Activated CD4-positive, alpha-beta T cell treated with anti-CD3 and anti-CD28 coated beads for 48 hours (primary cell): ENCODE data around the gene RNF213.

Experiments
- DNase-seq: peaks from one replicate; pipeline ENCODE4 v3.0.0-alpha.2; 2020

Gene RNF213

GRCh38 chr17:80253631-80254395 is 6.8 kb upstream of the RNF213 start:
- no peak for DNase-seq

GRCh38 chr17:80254396-80255251 is 6.0 kb upstream of the RNF213 start:
- DNase-seq: peak; percentile 79

DNA sequence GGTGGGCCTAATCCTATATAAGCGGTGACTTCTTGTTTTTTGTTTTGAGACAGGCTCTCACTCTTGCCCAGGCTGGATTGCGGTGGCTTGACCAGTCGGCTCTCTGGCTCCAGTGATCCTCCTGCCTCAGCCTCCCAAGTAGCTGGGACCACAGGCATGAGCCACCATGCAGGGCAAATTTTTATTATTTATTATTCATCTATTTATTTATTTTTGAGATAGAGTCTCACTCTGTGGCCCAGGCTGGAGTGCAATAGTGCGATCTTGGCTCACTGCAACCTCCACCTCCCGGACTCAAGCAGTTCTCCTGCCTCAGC is 4.7 kb upstream of the RNF213 start:
- DNase-seq: no peak

- DNase-seq: no peak
Measured at GRCh38 chr17:80257716-80258213, 2.9 kb upstream of the RNF213 start.

DNA sequence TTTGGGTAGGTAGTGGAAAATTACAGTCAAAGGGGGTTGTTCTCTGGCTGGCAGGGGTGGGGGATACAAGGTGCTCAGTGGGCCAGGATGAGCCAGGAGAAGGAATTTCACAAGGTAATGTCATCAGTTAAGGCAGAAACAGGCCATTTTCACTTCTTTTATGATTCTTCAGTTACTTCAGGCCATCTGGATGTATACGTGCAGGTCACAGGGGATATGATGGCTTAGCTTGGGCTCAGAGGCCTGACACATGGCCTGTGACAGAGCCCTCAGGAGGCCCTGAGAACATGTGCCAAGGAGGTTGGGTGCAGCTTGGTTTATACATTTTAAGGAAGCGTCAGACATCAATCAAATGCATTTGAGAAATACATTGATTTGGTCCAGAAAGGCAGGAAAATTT is 2.4 kb upstream of the RNF213 start:
- DNase-seq: peak; percentile 56

GRCh38 chr17:80259457-80260068 is 1.1 kb upstream of the RNF213 start:
- DNase-seq: peak; percentile 47

GRCh38 chr17:80260069-80260535 is 550 bp upstream of the RNF213 start:
- DNase-seq: peak; percentile 83

- DNase-seq: peak; percentile 72
Measured at GRCh38 chr17:80261159-80261894, 675 bp downstream of the RNF213 start.

GRCh38 chr17:80261895-80262279 is 1.2 kb downstream of the RNF213 start:
- DNase-seq: no peak

DNA sequence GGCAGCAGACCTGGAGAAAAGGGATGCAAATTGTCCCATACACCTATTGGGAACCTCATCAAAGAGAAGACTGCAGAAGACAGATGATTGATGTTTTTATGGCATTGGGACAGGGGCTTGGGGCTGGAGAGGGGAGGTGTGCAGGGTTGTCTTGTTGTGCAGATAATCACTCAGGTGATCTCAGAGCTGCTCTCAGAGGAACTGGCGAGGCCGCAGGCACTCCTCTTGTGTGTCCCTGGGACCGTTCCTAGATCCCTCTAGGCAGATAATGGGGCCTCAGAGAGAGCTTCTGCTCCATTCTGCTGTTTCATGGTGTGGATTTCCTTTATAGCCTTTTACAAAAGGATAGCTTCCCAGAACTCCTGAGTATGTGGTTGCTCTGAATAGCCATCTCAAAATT is 1.6 kb downstream of the RNF213 start:
- no peak for DNase-seq

DNA sequence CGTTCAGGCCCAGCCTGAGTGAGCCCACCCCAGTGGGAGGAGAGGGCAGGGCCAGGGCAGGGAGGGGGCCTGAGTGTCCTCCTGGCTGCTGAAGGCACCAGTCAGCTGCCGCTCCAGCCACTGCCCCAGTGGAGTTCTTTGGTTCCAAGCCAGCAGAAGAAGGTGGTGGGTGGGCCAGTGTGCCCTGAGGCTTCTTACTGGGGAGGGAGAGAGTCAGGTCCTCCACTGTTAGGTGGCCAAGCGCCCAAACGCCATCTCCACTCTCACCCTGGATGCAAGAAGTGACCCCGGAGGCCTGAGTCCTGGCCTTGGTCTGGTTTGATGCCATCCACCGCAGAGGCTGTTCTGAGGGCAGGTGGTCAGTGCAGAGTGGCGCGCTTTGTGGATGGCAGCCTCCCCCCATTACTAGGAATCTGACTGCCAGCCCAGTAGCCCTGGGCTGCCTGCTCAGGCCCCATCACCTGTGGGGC is 2.2 kb downstream of the RNF213 start:
- no peak for DNase-seq

DNA sequence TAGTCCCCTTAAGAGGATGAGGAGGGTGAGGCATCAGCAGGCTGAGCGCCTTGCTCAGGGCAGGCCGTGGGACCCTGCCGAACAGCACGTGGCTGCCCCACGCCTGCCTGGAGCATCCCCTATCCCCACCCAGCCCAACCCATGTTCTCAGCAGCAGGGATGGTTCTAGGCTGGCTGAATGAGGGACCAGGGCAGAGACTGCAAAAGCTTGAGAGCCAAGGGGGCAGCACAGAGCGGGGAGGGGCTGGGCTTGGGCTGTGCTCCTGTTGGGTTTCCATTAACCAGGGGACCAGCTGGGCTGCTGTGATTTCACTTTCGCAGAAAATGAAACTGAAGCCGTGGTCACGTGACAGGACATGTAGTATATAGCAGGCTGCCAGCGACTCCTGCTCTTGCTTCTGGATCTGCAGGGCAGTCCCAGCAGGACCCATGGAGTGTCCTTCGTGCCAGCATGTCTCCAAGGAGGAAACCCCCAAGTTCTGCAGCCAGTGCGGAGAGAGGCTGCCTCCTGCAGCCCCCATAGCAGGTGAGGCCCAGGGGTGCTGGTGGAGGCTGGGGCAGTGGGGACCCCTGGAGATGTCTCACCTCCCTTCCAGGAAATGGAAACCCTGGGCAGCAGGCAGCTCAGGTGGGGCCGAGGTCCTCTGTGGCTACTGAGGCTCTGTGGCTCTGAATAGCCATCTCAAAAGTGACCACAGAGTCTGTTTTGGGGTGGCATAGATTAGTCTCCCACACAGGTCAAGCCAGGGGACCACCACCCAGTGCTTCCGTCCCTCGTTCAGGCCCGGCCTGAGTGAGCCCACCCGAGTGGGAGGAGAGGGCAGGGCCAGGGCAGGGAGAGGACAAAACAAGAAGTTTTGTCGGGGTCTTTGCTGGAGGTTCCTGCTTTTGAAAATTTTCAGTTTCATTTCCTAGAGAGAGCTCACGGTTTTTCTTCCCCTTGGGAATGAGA is 2.9 kb downstream of the RNF213 start:
- DNase-seq: peak; percentile 93

- peak; percentile 70 for DNase-seq
Measured at GRCh38 chr17:80264205-80265075, 3.8 kb downstream of the RNF213 start.

GRCh38 chr17:80265205-80266068 is 4.8 kb downstream of the RNF213 start:
- peak; percentile 75 for DNase-seq

DNA sequence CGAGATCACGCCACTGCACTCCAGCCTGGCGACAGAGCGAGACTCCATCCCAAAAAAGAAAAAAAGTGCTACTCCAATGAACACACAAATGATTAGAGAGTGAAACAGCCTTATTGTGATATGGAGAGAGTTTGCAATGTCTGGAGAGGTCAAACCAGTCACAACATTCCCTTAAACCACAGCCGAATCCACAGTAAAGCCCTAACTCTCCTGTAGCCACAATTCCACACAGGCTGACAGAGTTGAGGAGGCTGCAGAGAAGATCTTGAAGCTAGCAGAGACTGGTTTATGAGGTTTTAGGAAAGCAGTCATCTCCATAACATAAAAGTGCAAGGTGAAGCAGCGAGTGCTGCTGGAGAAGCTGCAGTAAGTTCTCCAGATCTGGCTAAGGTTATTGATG is 6.7 kb downstream of the RNF213 start:
- no peak for DNase-seq

DNA sequence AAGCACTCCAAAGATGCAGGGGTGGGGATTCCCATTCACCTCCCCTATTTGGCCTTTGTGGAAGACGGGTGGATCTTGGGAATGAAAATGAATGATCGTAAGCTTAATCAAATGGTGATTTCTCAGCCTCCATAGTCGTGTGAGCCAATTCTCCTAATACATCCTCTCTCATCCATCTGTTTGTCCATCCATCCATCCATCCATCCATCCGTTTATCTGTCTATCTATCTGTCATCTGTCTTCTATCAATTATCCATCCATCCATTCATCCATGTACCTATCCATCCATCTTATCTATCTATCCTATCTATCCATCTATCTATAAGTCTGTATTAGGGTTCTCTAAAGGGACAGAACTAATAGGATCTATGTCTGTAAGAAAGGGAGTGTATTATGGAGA is 7.8 kb downstream of the RNF213 start:
- DNase-seq: no peak

- DNase-seq: no peak
Measured at GRCh38 chr17:80269405-80269807, 8.8 kb downstream of the RNF213 start.

DNA sequence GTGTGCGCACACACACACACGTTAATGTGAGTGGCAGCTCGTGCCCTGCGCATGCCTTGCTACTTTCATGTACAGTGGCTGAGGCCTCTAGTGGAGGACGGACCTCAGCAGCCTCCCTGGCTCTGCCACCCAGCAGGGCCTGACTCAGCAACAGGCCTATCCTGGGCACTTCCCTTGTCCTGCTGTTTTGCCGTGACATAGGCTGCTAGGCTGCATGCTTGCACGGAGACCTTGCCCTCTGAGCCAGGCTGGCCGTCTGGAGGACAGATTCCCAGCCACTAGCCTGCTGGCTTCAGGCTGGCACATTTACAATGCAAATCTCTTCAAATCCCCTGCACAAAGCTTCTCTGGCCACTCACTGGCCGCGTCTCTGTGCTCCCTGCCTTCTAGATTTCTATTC is 9.5 kb downstream of the RNF213 start:
- no peak for DNase-seq

GRCh38 chr17:80270836-80271235 is 10.2 kb downstream of the RNF213 start:
- DNase-seq: peak; percentile 77
